ENCODE data around the gene NKD1.

- TF ChIP-seq CTCF (IDR thresholded peaks at IDR 0.05) = no peak
- no peak for TF ChIP-seq POLR2AphosphoS5 (IDR thresholded peaks at IDR 0.05; ENCODE audit: insufficient read depth in 1 of 2, low read depth in 1 of 2)
These were observed 60.9 kb downstream of the NKD1 start for GRCh38 chr16:50609049-50609448.

Data from vagina (tissue), 2 donors.